Liver (tissue), 3 donors: ENCODE results near the gene GGTLC2.

ENCODE experiments used
- FOXA2 ChIP-seq: IDR thresholded peaks from 2 replicates; pipeline ENCODE4 v1.6.1; 2016; ENCODE audit warnings: antibody characterized with exemption
- GABPA ChIP-seq, 2 donors: IDR thresholded peaks in 1 of 2; conservative IDR thresholded peaks in 1 of 2; 2 replicates each; pipeline ENCODE4 v1.6.1; 2016; ENCODE audit warnings: antibody characterized with exemption in 2 of 2, mild to moderate bottlenecking in 1 of 2, moderate library complexity in 1 of 2
- JUND ChIP-seq, 2 donors: IDR thresholded peaks; 2 replicates each; pipeline ENCODE4 v1.6.1; 2016; ENCODE audit warnings: antibody characterized with exemption in 2 of 2
- SP1 ChIP-seq: IDR thresholded peaks from 2 replicates; pipeline ENCODE4 v1.6.1; 2018; ENCODE audit warnings: antibody characterized with exemption, mild to moderate bottlenecking
- YY1 ChIP-seq: IDR thresholded peaks from 2 replicates; pipeline ENCODE4 v1.6.1; 2016; ENCODE audit warnings: antibody characterized with exemption, mild to moderate bottlenecking
- TF ChIP-seq, protein P1 (sequence below): fragments of 150-350 bp; IDR thresholded peaks from 2 replicates; pipeline ENCODE4 v1.5.1; 2017; ENCODE audit warnings: improper control_type of control experiment, low read depth, low read length; ENCODE audit not compliant: missing input control
- TF ChIP-seq, protein P2 (sequence below): IDR thresholded peaks from 2 replicates; pipeline ENCODE4 v1.6.1; 2016; ENCODE audit warnings: antibody characterized with exemption, mild to moderate bottlenecking
- donor health status: healthy.
- donor health status: healthy.

- no peak for TF ChIP-seq GABPA (IDR thresholded peaks at IDR 0.05 in 1 of 2, conservative IDR thresholded peaks at IDR 0.05 in 1 of 2)
- TF ChIP-seq SP1, result no peak
- TF ChIP-seq, protein P1, sequence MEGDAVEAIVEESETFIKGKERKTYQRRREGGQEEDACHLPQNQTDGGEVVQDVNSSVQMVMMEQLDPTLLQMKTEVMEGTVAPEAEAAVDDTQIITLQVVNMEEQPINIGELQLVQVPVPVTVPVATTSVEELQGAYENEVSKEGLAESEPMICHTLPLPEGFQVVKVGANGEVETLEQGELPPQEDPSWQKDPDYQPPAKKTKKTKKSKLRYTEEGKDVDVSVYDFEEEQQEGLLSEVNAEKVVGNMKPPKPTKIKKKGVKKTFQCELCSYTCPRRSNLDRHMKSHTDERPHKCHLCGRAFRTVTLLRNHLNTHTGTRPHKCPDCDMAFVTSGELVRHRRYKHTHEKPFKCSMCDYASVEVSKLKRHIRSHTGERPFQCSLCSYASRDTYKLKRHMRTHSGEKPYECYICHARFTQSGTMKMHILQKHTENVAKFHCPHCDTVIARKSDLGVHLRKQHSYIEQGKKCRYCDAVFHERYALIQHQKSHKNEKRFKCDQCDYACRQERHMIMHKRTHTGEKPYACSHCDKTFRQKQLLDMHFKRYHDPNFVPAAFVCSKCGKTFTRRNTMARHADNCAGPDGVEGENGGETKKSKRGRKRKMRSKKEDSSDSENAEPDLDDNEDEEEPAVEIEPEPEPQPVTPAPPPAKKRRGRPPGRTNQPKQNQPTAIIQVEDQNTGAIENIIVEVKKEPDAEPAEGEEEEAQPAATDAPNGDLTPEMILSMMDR, result no peak
- TF ChIP-seq JUND (IDR thresholded peaks at IDR 0.05), result no peak
- no peak for TF ChIP-seq FOXA2
- TF ChIP-seq, protein P2, sequence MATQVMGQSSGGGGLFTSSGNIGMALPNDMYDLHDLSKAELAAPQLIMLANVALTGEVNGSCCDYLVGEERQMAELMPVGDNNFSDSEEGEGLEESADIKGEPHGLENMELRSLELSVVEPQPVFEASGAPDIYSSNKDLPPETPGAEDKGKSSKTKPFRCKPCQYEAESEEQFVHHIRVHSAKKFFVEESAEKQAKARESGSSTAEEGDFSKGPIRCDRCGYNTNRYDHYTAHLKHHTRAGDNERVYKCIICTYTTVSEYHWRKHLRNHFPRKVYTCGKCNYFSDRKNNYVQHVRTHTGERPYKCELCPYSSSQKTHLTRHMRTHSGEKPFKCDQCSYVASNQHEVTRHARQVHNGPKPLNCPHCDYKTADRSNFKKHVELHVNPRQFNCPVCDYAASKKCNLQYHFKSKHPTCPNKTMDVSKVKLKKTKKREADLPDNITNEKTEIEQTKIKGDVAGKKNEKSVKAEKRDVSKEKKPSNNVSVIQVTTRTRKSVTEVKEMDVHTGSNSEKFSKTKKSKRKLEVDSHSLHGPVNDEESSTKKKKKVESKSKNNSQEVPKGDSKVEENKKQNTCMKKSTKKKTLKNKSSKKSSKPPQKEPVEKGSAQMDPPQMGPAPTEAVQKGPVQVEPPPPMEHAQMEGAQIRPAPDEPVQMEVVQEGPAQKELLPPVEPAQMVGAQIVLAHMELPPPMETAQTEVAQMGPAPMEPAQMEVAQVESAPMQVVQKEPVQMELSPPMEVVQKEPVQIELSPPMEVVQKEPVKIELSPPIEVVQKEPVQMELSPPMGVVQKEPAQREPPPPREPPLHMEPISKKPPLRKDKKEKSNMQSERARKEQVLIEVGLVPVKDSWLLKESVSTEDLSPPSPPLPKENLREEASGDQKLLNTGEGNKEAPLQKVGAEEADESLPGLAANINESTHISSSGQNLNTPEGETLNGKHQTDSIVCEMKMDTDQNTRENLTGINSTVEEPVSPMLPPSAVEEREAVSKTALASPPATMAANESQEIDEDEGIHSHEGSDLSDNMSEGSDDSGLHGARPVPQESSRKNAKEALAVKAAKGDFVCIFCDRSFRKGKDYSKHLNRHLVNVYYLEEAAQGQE, result no peak
- no peak for TF ChIP-seq YY1
Measured at GRCh38 chr22:22674467-22674866, 30.1 kb downstream of the GGTLC2 start.
